Measurements from ENCODE around the gene SDS.
"Not testable (repeated sequence)": the region's sequence is repeated elsewhere in the genome, so short reads cannot be mapped to it uniquely, and the experiment has no call there.

The SDS gene

DNA sequence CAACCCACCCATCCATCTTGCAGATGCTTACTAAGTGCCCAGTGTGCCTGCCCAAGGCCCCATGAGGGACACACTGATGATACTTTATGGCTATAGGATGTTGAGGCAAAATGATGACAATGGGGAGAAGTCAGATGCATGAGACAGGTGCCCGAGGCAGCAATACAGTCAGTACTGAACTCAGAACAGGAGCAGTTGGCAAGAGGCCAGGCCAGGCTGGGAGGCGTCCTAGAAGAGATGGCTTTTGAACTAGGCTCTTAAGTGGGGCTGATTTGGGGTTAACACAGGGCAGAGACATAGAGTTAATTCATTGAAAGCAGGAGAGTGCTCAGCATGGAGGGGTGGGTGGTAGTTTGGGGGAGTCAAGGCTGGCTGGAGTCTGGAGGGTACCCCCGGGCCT lies 29.7 kb downstream of the SDS start:
- DNase-seq, result no peak

DNA sequence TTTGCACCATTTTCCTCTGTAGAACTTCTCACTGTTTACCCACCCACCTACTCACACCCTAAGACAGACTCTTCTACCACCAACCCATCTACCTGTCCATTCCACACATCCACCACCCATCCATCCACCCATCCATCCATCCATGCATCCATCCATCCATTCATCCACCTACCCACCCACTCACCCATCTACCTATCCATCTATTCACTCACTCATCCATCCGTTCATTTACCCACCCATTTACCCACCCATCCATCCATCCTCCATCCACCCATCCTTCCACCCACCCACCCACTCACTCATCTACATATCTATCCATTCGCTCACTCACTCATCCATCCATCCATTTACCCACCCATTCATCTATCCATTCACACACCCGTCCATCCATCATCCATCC lies 30.2 kb downstream of the SDS start:
- no peak for DNase-seq

DNA sequence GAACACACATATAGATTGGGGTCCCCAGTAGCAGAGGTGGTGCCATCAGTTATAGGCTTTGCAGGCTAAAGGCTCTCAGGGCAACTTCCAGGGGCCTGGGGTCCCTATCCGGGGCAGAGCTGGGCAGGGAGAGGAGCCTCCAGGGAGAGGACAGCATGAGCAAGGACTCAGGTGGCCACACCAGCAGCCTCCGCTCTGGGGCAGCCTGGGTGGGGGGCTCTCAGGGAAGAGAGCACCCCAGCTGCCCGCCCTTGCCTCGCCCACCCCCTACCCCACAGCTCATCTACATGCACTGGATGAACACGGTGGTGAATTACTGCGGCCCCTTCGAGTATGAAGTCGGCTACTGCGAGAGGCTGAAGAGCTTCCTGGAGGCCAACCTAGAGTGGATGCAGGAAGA lies 31.3 kb downstream of the SDS start:
- DNase-seq, result no peak

DNA sequence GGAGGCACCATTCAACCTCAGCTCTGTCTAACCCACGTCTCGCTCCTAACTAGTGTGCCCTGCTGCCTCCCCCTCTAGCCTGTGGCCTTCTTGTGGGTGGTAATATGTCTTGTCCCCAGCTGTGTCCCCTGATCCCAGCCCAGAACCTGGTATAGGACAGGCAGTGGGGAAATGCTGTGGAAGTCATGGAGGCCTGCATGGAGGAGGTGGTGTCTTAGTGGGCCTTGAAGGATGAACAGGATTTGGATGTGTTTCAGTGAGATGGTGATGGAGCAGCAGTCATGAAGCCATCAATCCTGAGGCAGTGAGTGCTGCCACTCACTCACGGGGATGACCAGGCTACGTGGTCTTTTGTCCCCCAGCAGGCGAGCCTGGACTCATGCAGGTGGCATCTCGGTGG lies 31.9 kb downstream of the SDS start:
- DNase-seq, result no peak

DNA sequence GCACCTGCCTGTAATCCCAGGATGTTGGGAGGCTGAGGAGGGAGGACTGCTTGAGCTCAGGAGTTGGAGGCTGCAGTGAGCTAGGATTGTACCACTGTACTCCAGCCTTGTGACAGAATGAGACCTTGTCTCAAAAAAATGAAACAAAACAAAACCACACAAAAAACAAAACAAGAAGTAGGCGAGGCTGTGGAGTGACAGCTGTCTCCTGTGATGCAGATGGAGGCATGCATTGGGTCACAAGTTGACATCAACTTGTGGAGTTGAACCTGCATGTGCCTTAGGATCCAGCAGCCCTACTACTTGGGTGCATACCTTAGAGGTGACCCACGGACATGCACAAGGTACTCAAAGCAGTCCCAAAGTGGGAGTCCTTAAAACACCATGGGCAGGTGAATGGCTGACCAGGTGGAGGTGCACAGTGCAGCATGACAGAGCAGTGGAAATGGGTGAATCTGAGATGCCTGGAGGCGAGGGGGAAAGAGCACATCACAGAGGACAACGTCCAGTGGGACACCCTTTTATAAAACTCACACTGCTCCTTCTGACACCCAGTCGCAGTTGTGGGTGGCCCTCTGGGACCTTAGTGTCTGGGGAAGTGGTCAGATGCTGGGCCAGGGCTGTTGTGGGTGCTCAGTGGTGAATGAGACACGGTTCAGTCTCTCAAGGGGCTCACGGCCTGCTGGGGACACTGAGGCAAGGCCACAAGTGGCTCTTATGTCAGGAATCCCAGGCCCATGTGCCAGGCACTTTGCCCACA lies 32.6 kb downstream of the SDS start:
- no peak for DNase-seq

DNA sequence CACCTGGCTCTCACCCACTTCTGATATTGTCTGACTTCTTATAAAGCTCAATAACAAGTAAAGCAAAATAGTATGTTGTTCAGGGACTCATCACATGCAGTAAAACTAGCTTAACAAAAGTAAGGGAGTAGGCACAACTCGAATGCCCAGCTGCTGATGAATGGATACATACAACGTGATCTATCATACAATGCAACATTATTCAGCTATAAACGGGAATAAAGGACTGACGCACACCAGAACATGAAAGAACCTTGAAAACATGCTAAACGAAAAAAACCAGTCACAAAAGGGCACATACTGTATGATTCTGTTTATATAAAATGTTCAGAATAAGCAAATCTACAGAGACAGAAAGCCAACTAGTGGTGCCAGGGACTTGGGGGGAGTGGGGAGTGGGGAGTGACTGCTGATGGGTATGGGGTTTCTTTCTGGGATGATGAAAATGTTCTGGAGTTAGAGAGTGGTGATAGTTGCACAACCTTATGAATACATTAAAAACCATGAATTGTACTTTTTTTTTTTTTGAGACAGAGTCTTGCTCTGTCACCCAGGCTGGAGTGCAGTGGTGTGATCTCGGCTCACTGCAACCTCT lies 34.2 kb downstream of the SDS start:
- DNase-seq, result no peak

DNA sequence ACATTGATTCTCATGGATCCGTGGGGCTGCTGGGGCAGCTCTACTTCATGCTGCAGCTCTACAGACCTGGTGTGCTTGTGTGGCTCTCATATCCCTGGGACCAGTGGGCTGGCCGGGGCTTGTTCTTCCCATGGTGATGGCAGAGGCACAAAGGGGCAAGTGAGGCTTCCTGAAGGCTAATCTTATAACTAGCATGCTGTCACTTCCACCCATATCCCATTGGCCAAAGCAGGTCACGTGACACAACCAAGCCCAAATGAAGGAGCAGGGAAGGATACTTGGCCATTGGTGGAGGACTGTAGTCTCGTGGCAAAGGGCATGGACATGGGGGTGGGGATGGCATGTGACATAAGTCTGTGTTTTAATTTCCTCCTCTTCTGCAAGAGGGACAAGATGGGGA lies 35.4 kb downstream of the SDS start:
- DNase-seq, result no peak

DNA sequence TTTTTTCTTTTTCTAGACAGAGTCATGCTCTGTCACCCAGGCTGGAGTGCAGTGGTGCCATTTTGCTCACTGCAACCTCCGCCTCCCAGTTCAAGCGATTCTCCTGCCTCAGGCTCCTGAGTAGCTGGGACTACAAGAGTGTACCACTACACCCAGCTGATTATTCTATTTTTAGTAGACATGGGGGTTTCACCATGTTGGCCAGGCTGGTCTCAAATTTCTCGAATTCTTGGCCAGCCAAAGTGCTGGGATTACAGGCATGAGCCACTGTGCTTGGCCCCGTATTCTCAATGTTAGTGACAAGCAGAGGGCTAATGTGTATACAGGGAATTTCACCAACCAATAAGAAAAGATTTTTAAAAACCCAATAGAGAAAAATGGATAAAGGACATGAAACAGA lies 36.9 kb downstream of the SDS start:
- no peak for DNase-seq

DNA sequence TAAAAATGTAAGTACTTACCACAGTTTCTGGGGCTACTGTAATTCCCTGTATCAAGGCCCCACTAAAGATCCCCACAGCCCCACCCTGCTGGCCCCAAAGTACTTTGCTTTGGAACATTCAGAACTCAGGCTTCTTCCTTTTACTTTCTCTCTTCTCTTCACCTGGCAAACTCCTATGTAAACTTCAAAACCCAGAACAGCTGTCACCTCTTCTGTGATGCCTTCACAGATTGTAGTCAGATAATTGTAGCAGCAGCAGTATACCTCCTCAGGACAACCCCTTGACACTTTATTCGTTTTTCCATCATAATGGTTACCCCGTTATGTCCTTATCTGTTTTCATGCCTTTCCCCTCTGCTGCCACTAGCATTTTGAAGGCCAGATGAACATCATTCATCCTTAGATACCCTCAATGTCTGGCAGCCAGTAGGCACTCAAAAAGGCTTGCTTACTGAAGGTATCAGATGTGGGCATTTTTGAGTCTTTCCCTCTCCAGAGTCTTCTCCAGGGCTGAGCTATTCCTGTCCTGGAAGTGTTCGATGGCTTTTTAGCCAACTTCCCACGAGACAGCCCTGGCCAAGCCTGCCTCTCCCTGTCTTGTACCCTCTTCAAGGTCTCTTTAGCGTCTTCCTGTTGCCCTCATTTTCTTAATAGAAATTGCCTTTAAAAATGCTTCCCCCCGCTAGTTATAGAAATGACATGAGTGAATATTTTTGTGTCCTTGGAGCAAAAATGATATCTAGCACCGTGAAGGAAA lies 37.9 kb downstream of the SDS start:
- no peak for DNase-seq

DNA sequence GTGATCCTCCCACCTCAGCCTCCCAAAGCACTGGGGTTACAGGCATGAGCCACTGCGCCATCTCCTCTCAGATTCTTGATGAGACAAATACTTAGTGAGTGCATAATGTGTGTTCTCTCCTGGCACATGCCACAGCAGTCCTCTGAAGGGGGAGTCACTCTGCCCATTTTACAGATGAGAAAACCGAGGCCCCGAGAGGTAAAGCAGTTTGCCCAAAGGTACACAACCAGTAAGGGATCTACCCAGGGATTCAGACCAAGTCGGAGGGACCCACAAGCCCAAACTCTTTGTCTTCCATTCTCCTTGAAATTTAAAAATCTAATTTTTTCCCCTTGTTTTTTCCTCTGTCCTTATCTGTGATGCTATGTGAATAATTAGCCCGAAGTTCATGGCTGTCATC lies 39.0 kb downstream of the SDS start:
- no peak for DNase-seq

DNA sequence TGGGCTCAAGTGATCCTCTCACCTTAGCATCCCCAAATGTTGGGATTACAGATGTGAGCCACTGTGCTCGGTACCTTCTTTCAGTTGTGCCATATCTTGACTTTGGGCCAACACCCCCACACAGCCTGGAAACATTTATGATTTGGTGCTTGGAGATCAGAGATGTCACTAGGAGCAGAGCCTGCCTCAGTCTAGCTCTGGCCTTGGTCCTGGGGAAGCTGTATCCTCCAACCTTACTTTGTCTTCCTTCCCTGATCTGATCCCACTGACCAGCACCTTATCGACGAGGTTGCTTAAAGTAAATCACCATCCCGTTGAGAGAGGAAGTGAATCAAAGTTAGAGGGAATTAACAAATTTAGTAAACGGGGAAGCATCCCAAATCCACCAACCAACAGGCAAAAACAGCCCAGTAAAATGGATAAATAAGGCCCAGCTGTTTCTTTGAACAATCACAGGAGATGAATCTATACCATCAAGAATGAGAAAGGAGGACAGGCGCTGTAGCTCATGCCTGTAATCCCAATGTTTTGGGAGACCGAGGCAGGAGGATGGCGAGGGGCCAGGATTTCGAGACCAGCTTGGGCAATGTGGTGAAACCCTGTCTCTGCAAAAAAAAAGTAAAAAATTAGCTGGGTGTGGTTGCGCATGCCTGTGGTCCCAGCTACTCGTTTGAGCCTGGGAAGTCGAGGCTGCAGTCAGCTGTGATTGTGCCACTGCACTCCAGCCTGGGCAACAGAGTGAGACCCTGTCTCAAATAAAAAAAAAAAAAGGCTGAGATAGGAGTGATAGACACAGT lies 41.9 kb downstream of the SDS start:
- DNase-seq, result no peak

DNA sequence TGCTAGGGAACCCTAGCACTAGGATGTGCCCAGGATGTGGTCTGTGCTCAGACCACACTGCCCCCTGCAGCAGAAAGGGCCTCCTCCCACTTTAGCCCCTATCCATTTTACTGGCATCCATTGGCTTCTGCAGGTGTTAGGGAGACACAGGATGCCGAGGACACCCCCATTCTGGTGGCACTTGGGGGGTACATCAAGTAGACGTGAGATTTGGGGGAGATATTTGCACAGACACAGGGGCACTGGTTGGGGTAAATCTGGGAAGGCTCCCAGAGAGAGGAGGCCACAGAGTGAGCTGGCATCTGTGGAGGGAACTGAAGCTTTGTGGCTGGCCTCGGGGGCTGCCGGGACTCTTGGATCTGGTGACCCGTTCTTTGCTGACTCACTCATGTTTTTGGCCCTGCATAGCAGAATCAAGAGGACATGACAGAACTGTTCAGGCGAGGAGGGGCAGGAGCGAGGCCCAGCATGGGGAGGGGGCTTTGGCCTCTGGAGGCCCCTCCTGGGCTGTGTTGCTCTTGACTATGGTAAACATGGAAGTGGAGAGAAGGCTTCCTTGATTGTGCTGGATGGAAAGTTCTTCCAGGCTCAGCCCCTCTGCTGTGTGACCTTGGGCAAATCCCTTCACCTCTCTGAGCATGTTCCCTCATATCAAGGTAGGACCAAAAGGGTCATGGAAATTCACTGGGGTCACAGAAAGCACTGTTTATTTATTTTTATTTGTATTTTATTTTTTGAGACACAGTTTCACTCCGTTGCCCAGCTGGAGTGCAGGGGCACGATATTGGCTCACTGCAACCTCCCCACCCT lies 43.5 kb downstream of the SDS start:
- no peak for DNase-seq

DNA sequence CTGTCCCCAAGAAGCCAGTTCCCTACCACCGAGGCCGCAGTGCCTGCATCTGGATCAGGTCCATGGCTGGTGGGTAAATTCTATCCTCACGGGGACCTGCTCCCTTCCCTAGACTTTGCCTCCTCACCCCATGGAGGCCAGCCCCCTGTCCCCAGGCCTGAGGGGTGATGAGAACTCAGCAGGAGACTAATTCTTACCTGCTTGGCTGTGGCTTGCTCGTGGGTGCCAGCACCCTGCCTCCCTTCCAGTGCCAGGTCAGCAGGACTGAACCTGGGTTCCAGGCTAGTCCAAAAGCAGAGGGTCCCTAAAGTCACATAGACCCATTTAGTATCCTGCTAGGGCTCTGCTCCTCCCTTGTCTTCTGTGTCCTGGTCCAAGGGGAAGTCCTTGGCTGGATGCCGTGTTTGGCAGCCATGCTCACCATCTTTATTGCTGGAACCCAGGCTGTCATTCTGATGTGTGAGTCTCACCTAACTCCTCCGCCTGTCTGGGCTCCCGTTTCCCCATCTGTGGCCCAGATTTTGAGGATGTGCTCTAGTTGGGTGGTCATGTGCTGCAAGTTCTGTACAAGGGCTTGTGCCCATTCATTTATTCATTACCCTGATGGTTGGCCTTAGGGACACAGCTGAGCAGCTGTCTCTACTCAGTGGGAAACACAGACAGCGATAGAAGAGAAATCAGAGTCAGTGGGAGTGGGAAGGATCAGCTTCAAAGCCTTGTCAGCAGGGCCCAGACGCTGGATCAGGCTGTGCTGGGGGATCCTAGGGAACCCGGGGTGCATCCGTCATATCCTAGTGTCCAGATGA lies 44.4 kb downstream of the SDS start:
- DNase-seq, result peak in 1 of 2 experiments; percentile 47

DNA sequence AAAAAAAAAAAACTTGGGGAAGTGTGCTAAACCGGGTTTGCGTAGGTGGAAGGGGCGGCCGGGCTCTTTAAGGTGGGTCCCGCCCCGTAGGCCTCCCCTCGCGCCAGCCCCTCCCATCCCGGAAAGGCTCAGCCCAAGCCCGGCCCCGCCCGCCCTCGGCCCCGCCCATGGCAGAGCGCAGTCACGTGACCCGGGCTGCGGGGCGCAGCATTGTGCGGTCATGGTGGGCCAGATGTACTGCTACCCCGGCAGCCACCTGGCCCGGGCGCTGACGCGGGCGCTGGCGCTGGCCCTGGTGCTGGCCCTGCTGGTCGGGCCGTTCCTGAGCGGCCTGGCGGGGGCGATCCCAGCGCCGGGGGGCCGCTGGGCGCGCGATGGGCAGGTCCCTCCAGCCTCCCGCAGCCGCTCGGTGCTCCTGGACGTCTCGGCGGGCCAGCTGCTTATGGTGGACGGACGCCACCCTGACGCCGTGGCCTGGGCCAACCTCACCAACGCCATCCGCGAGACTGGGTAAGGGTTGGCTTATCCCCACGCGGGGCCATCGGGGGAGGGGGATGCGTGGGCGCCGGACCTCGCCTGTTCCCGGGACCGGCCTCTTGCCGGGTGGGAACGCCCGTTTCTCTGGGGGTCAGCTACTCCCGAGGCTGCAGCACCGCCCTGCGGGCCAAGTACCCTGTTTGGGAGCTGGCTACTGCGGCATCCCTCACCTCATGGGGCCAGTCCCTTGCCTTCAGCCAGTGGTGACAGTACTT lies 45.1 kb downstream of the SDS start, which contains the start of gene PLBD2:
TSS of gene PLBD2 (plus strand) at position 207 of the 752 bp plus-strand sequence. CDS start at position 221, 14 bp downstream.
- peak; percentile 83 to 88 for DNase-seq

DNA sequence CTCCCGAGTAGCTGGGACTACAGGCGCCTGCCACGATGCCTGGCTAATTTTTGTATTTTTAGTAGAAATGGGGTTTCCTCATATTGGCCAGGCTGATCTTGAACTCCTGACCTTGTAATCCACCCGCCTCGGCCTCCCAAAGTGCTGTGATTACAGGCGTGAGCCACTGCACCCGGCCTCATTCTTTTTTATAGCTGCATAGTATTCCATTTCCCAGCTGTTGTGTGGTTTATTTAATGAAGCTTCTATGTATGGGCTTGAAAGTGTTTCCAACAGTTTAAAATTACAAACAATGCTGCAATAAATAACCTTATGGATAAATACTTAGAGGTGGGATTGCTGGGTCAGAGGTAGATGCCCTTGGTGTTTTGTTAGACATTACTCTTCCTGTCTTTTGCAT lies 49.5 kb downstream of the SDS start:
- DNase-seq, result not testable (repeated sequence)

DNA sequence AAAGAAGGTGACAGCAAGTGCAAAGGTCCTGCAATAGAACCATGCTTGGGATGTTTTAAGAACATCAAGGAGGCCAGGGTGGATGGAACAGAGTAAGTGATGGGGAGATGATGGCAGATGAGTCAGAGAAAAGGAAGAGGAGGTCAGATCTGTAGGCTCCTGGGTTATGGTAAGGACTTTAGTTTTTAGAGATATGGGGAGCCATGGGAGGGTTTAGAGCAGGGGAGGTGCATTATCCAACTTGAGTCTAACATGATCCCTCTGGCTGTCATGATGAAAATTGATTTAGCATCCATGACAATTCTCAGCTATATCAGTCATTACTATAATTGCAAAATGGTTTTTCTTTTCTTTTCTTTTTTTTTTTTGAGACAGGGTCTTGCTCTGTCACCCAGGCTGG lies 52.6 kb downstream of the SDS start:
- DNase-seq, result no peak

DNA sequence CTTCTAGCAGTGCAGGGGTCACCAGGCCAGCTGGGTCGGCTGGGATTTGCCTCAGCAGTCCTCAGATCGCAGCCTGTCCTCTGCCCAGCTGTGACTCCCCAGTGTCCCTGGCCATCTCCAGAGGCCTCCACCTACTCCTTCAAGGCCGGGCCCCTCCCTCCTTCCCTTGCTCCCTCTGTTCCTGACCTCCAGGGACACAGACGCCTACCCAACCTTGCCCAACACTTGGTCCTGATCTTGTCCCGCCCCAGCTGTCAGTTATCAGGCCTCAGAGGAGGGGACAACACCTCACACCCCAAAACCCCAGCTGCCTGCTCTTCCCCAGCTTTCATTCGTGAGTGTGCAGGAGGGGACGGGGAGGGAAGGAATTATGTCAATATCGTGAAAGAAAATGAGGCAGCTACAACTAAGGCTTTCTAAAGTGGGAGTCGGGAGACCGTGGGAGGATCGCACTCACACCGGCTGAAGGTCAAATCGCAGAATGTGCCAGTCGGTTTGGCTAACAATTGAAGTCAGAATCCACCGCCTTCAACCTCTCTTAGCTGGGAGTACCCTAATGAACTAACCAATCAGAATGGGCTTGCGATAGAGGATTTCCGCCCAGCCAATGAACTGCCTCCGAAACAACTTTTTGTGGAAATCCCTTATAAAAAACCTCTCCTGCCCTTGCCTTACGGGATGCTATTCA lies 54.7 kb downstream of the SDS start:
- DNase-seq, result no peak

DNA sequence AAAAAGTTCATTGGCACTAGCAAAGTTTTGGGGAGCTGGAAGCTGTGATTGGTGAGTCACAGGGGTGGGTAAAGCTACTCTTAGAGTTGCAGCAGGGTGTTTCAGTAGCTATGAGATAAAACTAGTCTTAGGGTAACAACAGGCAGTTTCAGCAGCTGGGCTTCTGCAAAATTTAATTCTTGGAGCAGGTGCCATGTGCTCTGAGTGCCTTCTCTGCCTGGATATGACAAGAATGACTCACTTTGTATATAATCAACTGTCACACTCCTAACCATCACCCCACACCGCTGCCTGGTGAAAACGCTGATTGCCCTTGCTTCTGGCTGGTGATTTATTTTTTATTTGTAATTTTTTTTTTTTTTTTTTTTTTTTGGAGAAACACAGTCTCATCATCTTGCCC lies 55.8 kb downstream of the SDS start:
- no peak for DNase-seq

DNA sequence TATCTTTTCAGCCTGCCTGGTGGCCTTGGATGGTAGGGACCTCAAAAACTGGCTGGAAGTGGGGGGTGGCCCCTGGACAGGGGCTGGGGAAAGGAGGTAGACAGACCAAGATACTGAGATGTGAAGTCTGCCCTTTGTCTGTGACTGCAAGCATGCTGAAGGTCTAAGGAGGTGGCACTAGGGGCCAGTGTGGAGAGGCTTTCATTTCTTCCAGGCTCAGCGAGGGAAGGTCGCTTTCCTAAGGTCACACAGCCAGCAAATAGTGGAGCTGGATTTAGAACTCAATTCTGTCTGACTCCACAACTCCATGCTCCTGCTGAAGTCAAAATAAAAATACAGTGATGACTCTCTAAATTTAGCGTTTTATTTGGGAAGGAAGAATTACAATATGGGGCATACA lies 56.6 kb downstream of the SDS start:
- DNase-seq, result no peak

DNA sequence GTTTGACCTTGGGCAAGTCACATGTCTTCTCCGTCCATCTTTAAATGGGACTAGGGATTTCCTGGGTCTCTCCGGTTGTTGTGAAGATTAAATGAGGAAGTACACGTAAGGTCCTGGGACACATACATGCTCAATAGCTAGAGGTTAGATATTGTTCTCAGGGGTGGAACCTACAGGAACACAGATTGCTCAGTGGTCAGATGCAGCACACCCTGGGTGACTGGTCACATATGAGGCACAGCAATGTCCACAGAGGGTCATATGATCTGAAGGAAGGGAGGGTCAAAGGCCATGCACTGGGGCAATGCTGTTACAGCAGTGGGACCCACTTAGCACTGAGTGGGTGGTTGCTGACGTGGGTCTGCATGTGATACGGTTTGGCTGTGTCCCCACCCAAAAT lies 57.3 kb downstream of the SDS start:
- no peak for DNase-seq

All from cerebellar nuclear complex (tissue), 1 donor.